NCI-H345 treated with DMSO at 0.1 percent for 48 hours (cell line): Measurements from ENCODE around the gene NCOA1.
"Not testable (repeated sequence)": the region's sequence is repeated elsewhere in the genome, so short reads cannot be mapped to it uniquely, and the experiment has no call there.

ENCODE experiments used
- DNase-seq: peaks from one replicate; lab custom pipeline; 2025; ENCODE audit not compliant: unreplicated experiment; lab: John Stamatoyannopoulos, UW

Gene NCOA1

DNA sequence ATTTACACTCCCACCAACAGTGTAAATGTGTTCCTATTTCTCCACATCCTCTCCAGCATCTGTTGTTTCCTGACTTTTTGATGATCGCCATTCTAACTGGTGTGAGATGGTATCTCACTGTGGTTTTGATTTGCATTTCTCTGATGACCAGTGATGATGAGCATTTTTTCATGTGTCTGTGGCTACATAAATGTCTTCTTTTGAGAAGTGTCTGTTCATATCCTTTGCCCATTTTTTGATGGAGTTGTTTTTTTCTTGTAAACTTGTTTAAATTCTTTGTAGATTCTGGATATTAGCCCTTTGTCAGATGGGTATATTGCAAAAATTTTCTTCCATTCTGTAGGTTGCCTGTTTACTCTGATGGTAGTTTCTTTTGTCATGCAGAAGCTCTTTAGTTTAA is 41.0 kb downstream of the NCOA1 start:
- not testable (repeated sequence) for DNase-seq

DNA sequence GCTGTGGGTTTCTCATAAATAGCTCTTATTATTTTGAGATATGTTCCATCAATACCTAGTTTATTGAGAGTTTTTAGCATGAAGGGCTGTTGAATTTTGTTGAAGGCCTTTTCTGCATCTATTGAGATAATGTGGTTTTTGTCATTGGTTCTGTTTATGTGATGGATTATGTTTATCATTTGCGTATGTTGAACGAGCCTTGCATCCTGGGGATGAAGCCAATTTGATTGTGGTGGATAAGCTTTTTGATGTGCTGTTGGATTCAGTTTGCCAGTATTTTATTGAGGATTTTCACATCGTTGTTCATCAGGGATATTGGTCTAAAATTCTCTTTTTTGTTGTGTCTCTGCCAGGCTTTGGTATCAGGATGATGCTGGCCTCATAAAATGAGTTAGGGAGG is 42.5 kb downstream of the NCOA1 start:
- not testable (repeated sequence) for DNase-seq

DNA sequence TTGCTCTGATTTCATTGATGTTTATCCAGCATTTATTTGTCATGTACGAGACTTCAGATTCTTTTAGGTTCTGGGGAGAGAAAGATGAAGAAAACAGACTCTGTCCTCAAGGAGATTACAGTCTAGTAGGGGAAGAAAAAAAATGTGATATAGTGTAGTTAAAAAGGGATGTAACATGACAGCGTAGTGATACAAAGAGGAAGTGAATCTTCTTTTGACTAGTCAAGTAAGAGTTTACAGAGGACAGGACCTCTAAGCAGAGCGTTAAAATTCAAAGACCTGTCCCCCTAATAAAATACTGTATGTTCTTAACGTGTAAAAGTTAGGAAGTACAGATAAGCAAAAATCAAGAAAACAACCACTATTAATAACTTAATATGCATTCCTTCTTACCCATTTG is 47.7 kb downstream of the NCOA1 start:
- no peak for DNase-seq

DNA sequence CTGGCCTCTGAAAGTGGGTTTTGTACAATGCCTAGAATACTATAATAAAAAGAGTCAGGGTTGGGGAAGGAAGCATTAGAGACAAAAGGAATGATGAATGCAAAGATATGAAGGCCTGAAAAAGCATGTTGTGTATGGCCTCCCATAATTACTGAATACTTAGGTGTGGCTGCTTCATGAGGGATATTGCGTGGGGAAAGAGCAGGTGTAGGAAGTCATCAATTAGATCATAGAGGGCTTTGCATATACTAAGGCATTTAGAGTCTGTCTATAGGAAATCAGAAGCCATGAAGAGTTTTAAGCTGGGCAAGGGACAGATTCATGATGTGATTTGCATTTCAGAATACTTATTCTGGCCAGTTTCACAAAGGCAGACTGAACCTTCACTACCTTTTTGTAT is 48.2 kb downstream of the NCOA1 start:
- no peak for DNase-seq

DNA sequence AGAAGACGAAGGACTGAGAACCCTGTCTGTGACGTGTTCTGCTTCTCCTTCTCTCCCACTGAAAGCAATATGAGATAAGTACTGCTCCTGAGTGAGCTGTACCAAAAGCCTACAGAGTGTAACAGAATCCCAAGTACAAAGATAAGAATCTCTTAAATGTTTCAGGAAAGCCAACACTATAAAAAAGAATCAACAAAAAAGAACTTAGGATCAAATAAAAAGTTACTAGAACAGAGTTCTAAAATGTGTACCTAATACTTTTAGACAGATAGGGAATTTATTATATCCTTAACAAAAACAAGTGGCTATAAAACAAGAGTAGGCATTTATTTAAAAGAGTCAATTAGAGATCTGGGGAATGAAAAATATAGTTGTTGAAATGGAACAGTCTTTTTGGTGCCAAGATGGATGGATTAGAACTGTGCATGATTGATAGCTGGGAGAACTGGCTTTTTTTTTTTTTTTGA is 49.0 kb downstream of the NCOA1 start:
- no peak for DNase-seq

DNA sequence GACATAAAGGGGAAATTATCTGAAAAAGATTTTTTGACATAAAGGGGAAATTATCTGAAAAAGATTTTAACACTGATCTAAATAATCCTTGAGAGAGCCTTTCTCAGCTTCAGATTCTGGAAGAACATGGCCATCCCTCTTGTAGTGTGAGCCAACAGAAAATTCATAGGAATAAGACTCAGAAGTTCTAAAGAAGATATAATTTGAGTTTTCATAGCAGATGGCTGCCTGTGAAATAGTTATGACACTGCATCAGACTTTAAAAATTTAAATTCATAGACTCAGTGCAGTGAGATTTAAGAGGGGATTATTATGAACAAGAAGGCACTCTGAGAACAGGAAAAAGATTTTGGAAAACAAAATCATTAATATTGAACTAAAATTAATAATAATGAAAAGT is 50.6 kb downstream of the NCOA1 start:
- DNase-seq, result no peak

DNA sequence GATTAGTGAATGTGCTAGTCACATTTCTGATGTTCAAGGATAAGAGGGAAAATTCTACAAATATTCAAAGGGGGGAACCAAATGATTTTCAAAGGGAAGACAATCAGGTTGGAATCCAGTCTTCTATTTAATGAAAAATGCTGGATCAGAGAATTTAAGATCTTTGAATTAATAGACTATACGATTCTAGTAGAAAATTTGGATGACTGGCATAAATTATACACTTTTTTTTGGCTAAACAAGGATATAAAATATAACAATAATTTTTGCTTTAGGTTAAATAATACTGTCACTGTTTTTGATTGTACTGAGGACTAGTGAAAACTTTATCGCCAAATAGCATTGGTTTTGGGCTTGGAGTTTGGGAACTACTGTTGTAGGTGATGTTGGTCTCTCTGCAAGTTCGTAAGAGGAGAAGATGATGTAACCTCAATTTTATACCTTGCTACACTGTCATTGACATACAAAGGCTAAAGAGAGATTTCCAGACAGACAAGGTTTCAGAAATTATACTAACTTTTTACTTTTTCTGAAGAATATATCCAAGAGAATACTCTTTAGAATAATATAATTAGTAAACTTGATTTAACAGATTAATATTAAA is 51.3 kb downstream of the NCOA1 start:
- DNase-seq, result no peak

DNA sequence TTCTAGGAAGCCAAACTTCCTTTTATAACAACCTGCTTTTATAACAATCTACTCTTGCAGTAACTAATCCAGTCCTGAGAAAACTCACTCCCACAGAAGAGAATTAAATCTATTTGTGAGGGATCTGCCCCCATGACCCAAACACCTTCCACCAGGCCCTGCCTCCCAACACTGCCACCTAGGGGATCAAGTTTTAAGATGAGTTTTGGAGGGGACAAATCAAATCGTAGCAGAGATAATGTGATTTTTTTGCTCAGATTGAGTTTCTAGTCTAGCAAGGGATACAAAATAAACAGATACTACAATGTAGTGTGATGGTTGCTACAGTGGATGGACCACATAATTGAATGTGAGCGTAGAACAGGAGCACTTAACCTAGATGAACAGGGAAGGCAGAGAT is 52.2 kb downstream of the NCOA1 start:
- DNase-seq, result no peak

DNA sequence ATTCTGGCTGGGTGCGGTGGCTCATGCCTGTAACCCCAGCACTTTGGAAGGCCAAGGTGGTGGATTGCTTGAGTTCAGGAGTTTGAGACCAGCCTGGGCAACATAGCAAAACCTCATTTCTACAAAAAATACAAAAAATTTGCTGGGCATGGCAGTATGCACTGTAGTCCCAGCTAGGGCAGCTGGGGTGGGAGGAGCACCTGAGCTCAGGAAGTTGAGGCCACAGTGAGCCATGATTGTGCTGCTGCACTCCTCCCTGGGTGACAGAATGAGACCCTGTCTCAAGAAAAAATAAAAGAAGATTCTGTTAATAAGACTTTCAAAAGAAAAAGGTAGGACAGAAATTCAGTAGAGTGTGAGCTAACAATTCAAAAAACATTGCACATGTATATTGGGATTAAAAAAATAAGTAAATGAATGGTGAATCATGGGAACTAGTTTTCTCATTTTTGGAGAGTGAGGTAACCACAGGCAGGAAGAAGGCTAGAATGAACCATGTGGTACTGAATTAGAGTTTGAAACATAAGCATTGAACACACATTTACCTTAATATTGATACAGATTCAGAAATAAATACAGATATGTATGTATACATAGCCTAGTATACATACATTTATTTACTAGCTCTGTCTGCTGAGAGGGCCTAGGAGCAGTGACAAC is 53.5 kb downstream of the NCOA1 start:
- DNase-seq, result no peak

DNA sequence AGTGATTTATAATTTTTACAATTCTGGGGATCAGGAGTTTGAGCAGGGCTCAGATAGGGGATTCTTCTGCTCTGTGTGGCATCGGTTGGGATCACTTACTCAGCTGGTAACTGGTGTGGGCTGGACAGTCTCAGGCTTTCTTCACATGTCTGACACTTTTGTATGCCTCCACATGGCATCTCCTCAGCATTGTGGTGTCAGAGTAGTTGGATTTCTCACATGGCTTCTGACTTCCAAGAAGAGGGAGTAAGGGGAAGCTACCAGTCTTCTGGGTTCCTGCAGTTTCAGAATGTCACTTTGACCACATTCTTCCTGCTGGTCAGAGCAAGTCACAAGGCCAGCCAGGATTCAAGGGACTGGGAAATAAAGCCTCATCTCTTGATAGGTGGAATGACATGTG is 55.6 kb downstream of the NCOA1 start:
- DNase-seq, result no peak

DNA sequence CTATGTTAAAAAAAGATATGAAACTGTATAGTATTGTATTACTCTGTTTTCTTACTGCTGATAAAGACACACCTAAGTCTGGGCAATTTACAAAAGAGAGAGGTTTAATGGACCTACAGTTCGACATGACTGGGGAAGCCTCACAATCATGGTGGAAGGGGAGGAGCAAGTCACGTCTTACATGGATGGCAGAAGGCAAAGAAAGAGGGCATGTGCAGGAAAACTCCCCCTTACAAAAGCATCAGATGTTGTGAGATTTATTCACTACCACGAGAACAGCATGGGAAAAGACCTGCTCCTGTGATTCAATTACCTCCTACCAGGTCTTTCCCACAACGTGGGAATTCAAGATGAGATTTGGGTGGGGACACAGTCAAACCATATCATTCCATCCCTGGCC is 57.0 kb downstream of the NCOA1 start:
- no peak for DNase-seq

DNA sequence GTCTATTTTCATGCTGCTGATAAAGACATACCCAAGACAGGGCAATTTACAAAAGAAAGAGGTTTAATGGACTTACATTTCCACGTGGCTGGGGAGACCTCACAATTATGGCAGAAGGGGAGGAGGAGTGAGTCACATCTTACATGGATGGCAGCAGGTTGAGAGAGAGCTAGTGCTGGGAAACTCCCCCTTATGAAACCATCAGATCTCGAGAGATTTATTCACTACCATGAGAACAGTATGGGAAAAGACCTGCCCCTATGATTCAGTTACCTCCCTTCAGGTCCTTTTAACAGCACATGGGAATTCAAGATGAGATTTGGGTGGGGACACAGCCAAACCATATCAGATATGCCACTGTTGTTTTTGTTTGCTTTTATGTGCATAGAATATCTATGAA is 59.2 kb downstream of the NCOA1 start:
- not testable (repeated sequence) for DNase-seq

DNA sequence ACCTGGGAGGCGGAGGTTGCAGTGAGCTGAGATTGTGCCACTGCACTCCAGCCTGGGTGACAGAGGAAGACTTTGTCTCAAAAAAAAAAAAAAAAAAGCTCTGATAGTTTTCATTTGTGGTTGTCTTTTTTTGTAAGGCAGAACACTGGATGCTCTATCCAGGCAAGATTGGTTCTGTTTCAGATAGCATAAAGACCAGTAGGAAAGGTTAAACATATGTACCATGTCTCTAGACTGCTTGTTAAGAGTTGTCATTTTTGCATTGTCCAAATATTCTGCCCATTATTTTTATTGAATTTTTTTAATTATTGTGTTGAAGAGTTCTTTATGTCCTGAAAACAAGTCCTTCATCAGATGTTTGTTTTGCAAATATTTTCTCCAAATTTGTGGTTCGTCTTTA is 60.0 kb downstream of the NCOA1 start:
- DNase-seq, result no peak

DNA sequence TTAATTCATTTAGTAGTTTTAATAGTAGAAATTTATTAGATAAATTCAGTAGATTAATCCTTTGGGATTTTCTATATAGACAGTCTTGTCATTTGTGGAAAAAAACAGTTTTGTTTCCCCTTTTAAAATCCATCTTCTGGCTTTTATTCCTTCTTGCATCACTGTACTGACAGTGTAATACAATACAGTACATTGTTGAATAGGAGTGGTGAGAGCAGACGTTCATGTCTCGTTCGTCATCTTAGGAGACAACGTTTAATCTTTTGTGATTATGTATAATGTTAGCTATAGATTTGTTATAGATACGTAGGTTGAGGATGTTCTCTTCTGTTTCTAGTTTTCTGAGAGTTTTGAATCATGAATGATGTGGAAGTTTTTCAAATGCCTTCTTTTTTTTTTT is 61.8 kb downstream of the NCOA1 start:
- no peak for DNase-seq

DNA sequence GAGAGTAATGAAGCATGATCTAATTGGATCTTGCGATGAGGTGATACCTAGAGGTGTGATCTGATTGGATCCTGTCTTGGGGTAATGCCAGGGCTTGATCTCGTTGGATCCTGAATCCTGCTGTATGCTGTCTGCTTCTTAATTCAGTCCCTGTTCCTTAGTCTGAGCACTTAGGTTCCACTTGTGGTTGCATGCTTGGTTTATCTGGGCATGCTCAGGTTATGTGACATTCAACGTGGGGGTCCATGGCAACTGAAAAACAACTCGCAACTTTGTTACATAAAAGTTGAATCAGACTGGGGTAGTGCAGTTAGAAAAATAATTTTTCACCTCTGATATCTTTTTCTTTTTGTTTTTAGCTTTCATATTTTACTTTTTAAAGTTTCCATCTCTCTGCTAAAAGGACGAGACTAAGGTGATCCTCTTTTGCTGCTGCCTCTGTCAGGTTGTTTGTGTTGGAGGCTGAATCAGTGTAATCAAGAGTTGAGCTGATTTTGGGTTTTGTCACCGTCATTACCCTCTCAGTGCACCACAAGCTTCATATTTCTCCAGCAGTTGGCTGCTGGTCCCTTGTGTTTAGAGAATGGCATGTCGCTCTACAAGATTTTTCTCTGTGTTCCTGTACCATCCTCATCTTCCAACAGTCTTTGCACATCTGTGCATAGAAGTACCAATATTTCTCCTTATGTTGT is 67.9 kb downstream of the NCOA1 start:
- no peak for DNase-seq

DNA sequence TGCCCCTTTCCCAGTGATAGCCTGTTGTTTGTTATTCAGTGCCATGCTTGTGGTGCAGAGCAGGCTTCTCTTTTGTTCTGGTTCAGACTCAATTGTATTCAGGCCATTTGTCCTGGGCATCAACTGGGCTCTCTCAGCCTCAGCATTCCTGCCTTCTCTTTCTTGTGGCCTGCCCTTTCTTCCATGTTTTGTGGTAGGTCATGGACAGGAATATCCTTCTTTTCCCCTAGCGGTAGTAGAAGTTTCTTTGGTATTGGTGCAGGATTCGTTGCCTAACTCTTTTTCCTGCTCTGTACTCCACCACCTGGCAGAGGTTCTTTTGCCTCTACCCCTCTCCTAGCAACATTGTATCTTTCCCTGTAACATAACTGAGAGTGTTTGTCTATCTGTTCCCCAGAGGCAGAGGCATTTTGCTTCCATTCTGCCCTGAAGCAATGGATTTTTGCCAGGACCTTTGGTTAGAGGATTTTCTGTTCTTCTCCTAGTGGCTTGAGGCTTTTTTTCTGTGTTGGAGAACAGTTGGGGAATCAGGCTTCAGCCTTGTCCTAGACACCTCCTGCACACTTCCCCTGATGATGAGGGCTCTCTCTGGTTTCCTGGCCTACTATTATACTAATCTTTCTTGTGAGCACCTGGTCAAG is 68.5 kb downstream of the NCOA1 start:
- no peak for DNase-seq

DNA sequence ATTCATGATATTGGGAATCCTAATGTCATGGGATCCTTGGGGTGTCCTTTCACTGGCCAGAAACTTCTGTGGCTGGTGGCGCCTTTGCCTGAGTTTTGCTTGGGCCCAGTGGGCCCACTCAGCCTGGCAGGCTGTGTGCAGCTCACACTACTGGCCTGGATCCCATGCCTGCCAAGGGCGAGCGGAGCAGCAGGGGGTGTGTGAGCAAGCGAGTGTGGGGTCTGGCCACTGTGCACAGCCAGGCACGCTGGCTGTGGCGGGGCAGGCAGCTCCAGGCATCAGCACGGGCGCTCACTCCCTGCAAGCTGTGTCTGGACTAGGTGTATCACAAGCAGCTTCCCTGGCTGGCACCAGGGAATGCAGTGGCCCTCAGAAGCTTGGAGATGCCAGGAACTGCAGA is 74.5 kb downstream of the NCOA1 start:
- DNase-seq, result no peak

DNA sequence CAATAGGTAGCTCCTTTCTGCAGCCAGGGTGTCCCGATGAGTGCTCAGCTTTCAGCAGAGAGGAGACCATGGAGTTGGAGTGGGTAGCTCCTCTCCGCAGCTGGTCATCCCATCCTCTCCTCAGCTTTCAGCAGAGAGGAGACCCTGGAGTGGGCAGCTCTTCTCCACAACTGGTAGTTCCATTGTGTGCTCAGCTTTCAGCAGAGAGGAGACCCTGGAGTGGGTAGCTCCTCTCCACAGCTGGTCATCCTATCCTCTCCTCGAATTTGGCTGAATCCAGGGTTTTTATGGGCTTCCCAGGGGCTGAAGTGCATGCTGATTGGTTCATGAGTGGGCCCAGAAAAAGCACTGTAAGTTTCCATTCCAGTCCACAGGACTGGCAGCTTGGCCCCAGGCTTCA is 75.2 kb downstream of the NCOA1 start:
- no peak for DNase-seq

DNA sequence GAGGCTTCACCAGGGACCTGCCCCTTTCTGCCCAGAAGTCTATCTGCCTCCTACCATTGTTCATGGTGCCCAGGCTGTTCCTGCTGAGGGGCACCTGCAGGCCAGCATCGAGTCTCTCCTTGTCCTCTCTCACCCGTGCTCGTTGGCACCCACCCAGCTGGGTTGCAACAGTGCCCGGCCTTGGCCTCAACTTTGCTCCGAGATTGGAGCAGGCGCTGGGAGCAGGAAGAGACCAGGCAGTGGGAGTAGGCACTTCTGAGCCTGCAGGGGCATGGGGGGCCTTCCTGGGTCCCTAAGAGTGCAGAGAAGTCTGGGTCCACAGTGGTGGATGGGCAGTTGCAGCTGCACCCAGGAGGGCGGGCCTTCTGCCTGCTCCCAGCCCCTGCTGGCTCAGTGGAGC is 75.6 kb downstream of the NCOA1 start:
- DNase-seq, result no peak

DNA sequence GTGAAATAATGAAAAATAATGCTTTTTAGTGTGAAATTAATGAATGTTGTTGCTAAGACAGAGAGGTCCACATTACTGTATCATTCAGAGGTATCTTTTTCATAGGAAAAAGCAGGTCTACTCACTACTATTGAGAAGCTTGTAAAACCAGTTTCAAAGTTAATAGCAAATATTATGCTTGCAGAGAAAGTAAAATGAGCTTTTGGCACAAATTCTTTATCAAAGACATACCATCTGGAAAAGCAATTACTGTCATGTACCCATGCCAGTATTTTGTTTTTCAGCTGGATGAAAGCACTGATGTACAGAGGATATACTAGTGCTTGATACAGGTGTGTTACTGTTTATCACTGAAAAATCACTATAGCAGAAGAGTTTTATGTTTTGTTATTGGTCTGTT is 77.5 kb downstream of the NCOA1 start:
- DNase-seq, result no peak

DNA sequence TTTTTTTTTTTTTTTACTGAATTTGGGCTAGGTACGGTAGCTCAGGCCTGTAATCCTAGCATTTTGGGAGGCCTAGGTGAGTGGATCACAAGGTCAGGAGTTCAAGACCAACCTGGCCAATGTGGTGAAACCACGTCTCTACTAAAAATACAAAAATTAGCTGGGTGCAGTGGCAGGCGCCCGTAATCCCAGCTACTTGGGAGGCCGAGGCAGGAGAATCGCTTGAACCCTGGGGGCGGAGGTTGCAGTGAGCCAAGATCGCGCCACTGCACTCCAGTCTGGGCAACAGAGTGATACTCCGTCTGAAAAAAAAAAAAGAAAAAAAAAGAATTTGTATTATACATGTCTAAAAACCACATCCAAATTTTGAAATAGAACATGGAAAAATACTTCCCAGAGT is 78.5 kb downstream of the NCOA1 start:
- not testable (repeated sequence) for DNase-seq

DNA sequence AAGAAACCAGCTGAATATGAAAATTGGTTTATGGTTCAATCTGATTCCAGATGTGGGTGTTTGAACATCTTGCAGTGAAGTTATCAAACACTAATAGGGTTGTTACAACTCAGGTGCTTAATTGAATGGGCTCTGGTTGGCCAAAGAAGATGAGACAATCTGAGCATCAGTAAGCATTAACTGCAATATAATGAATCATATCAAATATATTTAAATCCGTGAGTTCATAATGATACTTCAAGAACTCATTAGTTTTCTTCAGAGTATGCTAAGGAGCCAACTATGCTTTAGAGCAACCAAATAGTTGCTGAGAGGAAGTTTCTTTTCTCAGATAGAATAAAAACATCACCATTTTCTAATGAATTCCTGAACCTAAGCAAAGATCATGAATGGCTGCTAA is 79.2 kb downstream of the NCOA1 start:
- no peak for DNase-seq
